GM12878 (cell line): Measurements from ENCODE around the gene TIMM17B. TPM values are rescaled to one million over a fixed set of nuclear protein-coding genes. Genes with fewer than 3 reads are reported as not detected.

Experiments
- ATAC-seq: fragments of 200-7000 bp; cut with Tn5 transposase; 3 replicates; pipeline ENCODE4 v1.9.1; 2020; ENCODE audit warnings: mild to moderate bottlenecking, moderate library complexity
- BruUV-seq: library from RNA; stranded (reverse); fragments of 400-500 nt; replicated peaks from 2 replicates; lab custom pipeline; 2021; lab: Mats Ljungman, UMichigan
- CTCF ChIA-PET: fragments of 300-600 bp; sonication (Branson Sonifier 250); formaldehyde crosslinking; extraction: SDS; loops from one replicate; lab custom pipeline; 2021; ENCODE audit warnings: inconsistent platforms; lab: Yijun Ruan, JAX
- POLR2A ChIA-PET: fragments of 350-600 bp; formaldehyde crosslinking; extraction: SDS; loops from one replicate; lab custom pipeline; 2021; ENCODE audit warnings: inconsistent platforms; lab: Charles Lee
- RAD21 ChIA-PET: fragments of 300-600 bp; sonication (Branson Sonifier 250); formaldehyde crosslinking; loops from one replicate; lab custom pipeline; 2023; ENCODE audit warnings: antibody characterized with exemption; ENCODE audit not compliant: unreplicated experiment; lab: Charles Lee
- SMC1A ChIA-PET: fragments of 300-600 bp; sonication (Branson Sonifier 250); formaldehyde crosslinking; loops from one replicate; lab custom pipeline; 2023; ENCODE audit not compliant: unreplicated experiment, uncharacterized antibody; lab: Charles Lee
- DNase-seq: peaks from one replicate; pipeline ENCODE4 v3.0.0-alpha.2; 2011; ENCODE audit warnings: low read depth, low spot score
- FAIRE-seq: peaks from 3 replicates; lab custom pipeline; 2011; peaks lifted over from hg19 to GRCh38; lab: Jason Lieb, UNC
- H2AFZ ChIP-seq: 2 replicates; pipeline ENCODE4 v1.6.0; 2011; ENCODE audit warnings: low read depth, low read length, control low read depth; ENCODE audit not compliant: control insufficient read depth
- H3K27ac ChIP-seq: 2 replicates; pipeline ENCODE4 v1.5.1; 2011; ENCODE audit warnings: control low read depth; ENCODE audit not compliant: control insufficient read depth, insufficient read depth
- H3K27me3 ChIP-seq, 2 experiments: replicated peaks in 1 of 2; 2 replicates each; pipeline versions ENCODE4 v1.6.0 to v1.6.1; 2011; ENCODE audit warnings: low read length in 1 of 2; ENCODE audit not compliant: control insufficient read depth in 2 of 2, insufficient read depth in 2 of 2
- H3K36me3 ChIP-seq, 2 experiments: 2 replicates each; pipeline ENCODE4 v1.5.1; 2011; ENCODE audit warnings: low read length in 1 of 2; ENCODE audit not compliant: control insufficient read depth in 2 of 2, insufficient read depth in 2 of 2
- H3K4me1 ChIP-seq: 2 replicates; pipeline ENCODE4 v1.6.1; 2011; ENCODE audit warnings: mild to moderate bottlenecking, low read length, moderate library complexity, mixed read lengths; ENCODE audit not compliant: control insufficient read depth, insufficient read depth
- H3K4me2 ChIP-seq: 2 replicates; pipeline ENCODE4 v1.6.0; 2011; ENCODE audit warnings: control low read depth; ENCODE audit not compliant: control insufficient read depth, insufficient read depth
- H3K4me3 ChIP-seq: fragments of 200-600 bp; sonication (generic); 2 replicates; pipeline ENCODE4 v1.5.1; 2016
- H3K79me2 ChIP-seq: 2 replicates; pipeline ENCODE4 v1.6.0; 2011; ENCODE audit warnings: low read length; ENCODE audit not compliant: control insufficient read depth, insufficient read depth
- H3K9ac ChIP-seq: 2 replicates; pipeline ENCODE4 v1.8.0; 2011; ENCODE audit warnings: low read length, control low read depth, mixed read lengths; ENCODE audit not compliant: control insufficient read depth, insufficient read depth
- H3K9me3 ChIP-seq: replicated peaks from 3 replicates; pipeline ENCODE4 v1.5.1; 2011; ENCODE audit warnings: mild to moderate bottlenecking, low read length; ENCODE audit not compliant: control insufficient read depth, insufficient read depth
- H4K20me1 ChIP-seq: 2 replicates; pipeline ENCODE4 v1.6.0; 2011; ENCODE audit not compliant: control insufficient read depth, insufficient read depth
- BCL11A ChIP-seq: IDR thresholded peaks from 2 replicates; pipeline ENCODE4 v1.6.1; 2011; ENCODE audit warnings: low read depth, low read length
- BCL3 ChIP-seq: IDR thresholded peaks from 2 replicates; pipeline ENCODE4 v1.6.1; 2011; ENCODE audit warnings: borderline replicate concordance, low read depth, mild to moderate bottlenecking, moderate library complexity, low read length; ENCODE audit not compliant: insufficient read depth, poor library complexity, severe bottlenecking
- DPF2 ChIP-seq: fragments of 450-650 bp; IDR thresholded peaks from 2 replicates; pipeline ENCODE4 v1.6.1; 2017; ENCODE audit warnings: mild to moderate bottlenecking
- EED ChIP-seq: sonication (generic); IDR thresholded peaks from 2 replicates; pipeline ENCODE4 v1.6.1; 2016; ENCODE audit warnings: antibody characterized with exemption, low read depth
- ETV6 ChIP-seq, 2 experiments: fragments of 450-650 bp in 1 of 2; IDR thresholded peaks in 1 of 2; conservative IDR thresholded peaks in 1 of 2; 2 replicates each; pipeline ENCODE4 v1.6.1; 2014; ENCODE audit warnings: antibody characterized with exemption in 1 of 2, borderline replicate concordance in 1 of 2, low read depth in 1 of 2, mild to moderate bottlenecking in 1 of 2, moderate library complexity in 1 of 2
- JUND ChIP-seq: IDR thresholded peaks from 2 replicates; pipeline ENCODE4 v1.6.1; 2012; ENCODE audit warnings: low read depth, mild to moderate bottlenecking, low read length, improper control_type of control experiment, moderate library complexity
- MXI1 ChIP-seq: fragments of 150-350 bp; IDR thresholded peaks from 2 replicates; pipeline ENCODE4 v1.6.1; 2011; ENCODE audit warnings: low read depth, mild to moderate bottlenecking, inconsistent platforms, low read length, improper control_type of control experiment
- NFYA ChIP-seq: IDR thresholded peaks from 2 replicates; pipeline ENCODE4 v1.6.1; 2011; ENCODE audit warnings: low read depth, mild to moderate bottlenecking, low read length, improper control_type of control experiment, borderline replicate concordance
- NR2C1 ChIP-seq: fragments of 450-650 bp; IDR thresholded peaks from 2 replicates; pipeline ENCODE4 v1.6.1; 2017; ENCODE audit warnings: antibody characterized with exemption, mild to moderate bottlenecking, moderate library complexity
- POLR2AphosphoS5 ChIP-seq: IDR thresholded peaks from 2 replicates; pipeline ENCODE4 v1.6.1; 2011; ENCODE audit warnings: mild to moderate bottlenecking, low read length, inconsistent platforms
- RELB ChIP-seq: fragments of 450-650 bp; IDR thresholded peaks from 2 replicates; pipeline ENCODE4 v1.6.1; 2017; ENCODE audit warnings: low read depth, mild to moderate bottlenecking, moderate library complexity
- SMC3 ChIP-seq: IDR thresholded peaks from 2 replicates; pipeline ENCODE4 v1.6.1; 2011; ENCODE audit warnings: low read length, improper control_type of control experiment, borderline replicate concordance
- TARDBP ChIP-seq: IDR thresholded peaks from 2 replicates; pipeline ENCODE4 v1.6.1; 2016; ENCODE audit warnings: borderline replicate concordance
- TBL1XR1 ChIP-seq: IDR thresholded peaks from 2 replicates; pipeline ENCODE4 v1.6.1; 2012; ENCODE audit warnings: low read depth, low read length, improper control_type of control experiment
- TCF7 ChIP-seq: IDR thresholded peaks from 2 replicates; pipeline ENCODE4 v1.6.1; 2014; ENCODE audit warnings: antibody characterized with exemption, borderline replicate concordance
- YBX1 ChIP-seq: fragments of 450-650 bp; IDR thresholded peaks from 2 replicates; pipeline ENCODE4 v1.6.1; 2016; ENCODE audit warnings: antibody characterized with exemption
- ZBTB33 ChIP-seq: fragments of 450-650 bp; IDR thresholded peaks from 2 replicates; pipeline ENCODE4 v1.6.1; 2017; ENCODE audit warnings: mild to moderate bottlenecking
- ZNF217 ChIP-seq: fragments of 450-650 bp; IDR thresholded peaks from 2 replicates; pipeline ENCODE4 v1.6.1; 2017; ENCODE audit warnings: antibody characterized with exemption, mild to moderate bottlenecking
- ZSCAN29 ChIP-seq: fragments of 450-650 bp; IDR thresholded peaks from 2 replicates; pipeline ENCODE4 v1.6.1; 2017; ENCODE audit warnings: mild to moderate bottlenecking, moderate library complexity
- WGBS: methylation state at CpG from one replicate; pipeline ENCODE4 v1.1.6; 2016; ENCODE audit warnings: low lambda C conversion rate; ENCODE audit not compliant: insufficient replicate concordance, insufficient coverage; ENCODE audit errors: missing lambda C conversion rate; 5-methylcytosine and 5-hydroxymethylcytosine counted together
- in situ Hi-C: fragments of 300-500 bp; cut with MboI; formaldehyde crosslinking; loops from 9 replicates; pipeline ENCODE4 v1.14.3; 2018; ENCODE audit warnings: mixed read lengths
- intact Hi-C: fragments of 100-400 bp; cut with micrococcal nuclease; formaldehyde crosslinking; loops from one replicate; pipeline ENCODE4 v1.14.2; 2022; ENCODE audit not compliant: unreplicated experiment
- polyA plus RNA-seq, 11 experiments: library from polyadenylated mRNA; depleted of rRNA in 4 of 11; unstranded in 6 of 11; stranded (reverse) in 5 of 11; fragments of >200 nt; fragmentation: Nextera tagmentation in 4 of 11; fragmentation: Illumina TruSeq in 1 of 11; extraction: Ambion mirVana in 4 of 11; extraction: Trizol in 1 of 11; gene quantifications; 1 replicate in 1 of 11; 2 replicates in 10 of 11; pipeline versions ENCODE4 v1.2.1 to v1.2.3, GENCODE V29; 2011 to 2016; ENCODE audit warnings: inconsistent platforms in 2 of 11, missing spikeins in 2 of 11, low read depth in 1 of 11
- total RNA-seq, 4 experiments: library from RNA; depleted of rRNA in 3 of 4; stranded (reverse); fragments of >200 nt in 3 of 4; fragmentation: Illumina TruSeq in 1 of 4; extraction: Trizol in 1 of 4; gene quantifications; 2 replicates each; pipeline versions ENCODE4 v1.2.1 to v1.2.3, GENCODE V29; 2013 to 2021

Gene TIMM17B
- total and polyA plus RNA-seq, 10 of the 15 experiments (the other 5 are each of a cell fraction or from before 2014, with no cell fraction given), result 4.5 to 88.7 (median 47.5) TPM

- H4K20me1 ChIP-seq, result no peaks in the 10 kb centered on the region
- in situ Hi-C loops, result no loop called here
- 68% methylated on average over 7 of the region's 7 CpGs for WGBS
- H3K9me3 ChIP-seq, result no peaks in the 10 kb centered on the region; the same call in 2 of the 3 replicates
- ChIA-PET POLR2A (no interaction called here), SMC1A (interaction anchor here (1.1 kb wide), 1 partner anchor 95 kb away, joined by 4 read pairs; no protein-coding TSS in a partner anchor), RAD21 (no interaction called here)
- no peak overlapping the region for H2AFZ ChIP-seq
- no peak overlapping the region for H3K9ac ChIP-seq
- no peak overlapping the region for H3K4me2 ChIP-seq
- no peak overlapping the region for H3K27ac ChIP-seq
- no peaks in the 10 kb centered on the region for H3K27me3 ChIP-seq
- no peak for DNase-seq
- no peak overlapping the region for H3K4me3 ChIP-seq
- peaks cover 0 to 5% of the 10 kb centered on the region in 2 experiments; a peak in 2 of 4 replicates for H3K36me3 ChIP-seq
- BruUV-seq, result no TSS peak
- intact Hi-C loops, result no loop called here
- no peaks in the 10 kb centered on the region for H3K4me1 ChIP-seq
- ATAC-seq, result no peak
- no peak for FAIRE-seq
- H3K79me2 ChIP-seq, result peaks cover 22% of the 10 kb centered on the region
- TF ChIP-seq TCF7 (no peak), TARDBP (no peak), JUND (no peak), NFYA (no peak), ZNF217 (no peak), MXI1 (no peak), YBX1 (no peak), ZSCAN29 (no peak), ZBTB33 (no peak), NR2C1 (no peak), BCL3 (no peak), ETV6 (conservative IDR thresholded peaks at IDR 0.05 in 1 of 2, IDR thresholded peaks at IDR 0.05 in 1 of 2; ENCODE audit: borderline replicate concordance in 1 of 2, low read depth in 1 of 2) (no peak), RELB (no peak), SMC3 (no peak), TBL1XR1 (no peak), DPF2 (no peak), EED (no peak), BCL11A (no peak), POLR2AphosphoS5 (no peak)
- TF ChIP-seq, all 136 proteins: peak for 0
- CTCF ChIA-PET, result no interaction called here
Observed at GRCh38 chrX:48901069-48901468, 3.5 kb upstream of the TIMM17B start.
